Measurements from ENCODE around the gene UST.

DNA sequence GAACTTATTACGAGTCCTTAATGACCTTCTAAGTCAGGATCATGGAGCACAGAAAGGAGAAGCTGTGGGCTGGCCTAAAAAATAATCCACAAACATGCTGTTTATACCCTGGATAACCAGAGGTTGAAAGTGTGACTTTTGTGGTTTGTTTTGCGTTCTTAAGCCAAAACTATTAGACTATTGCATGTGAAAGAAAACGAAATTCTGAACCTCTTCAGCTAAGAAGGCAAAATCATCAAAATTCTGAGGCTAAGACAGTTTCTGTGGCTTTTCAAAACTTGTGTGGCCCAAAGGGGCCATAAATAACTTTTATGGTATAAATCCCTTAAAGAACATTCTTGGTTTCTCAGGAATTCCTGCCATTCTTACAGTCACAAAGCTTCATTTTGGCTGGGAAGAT, 251.0 kb downstream of the UST start:
- TF ChIP-seq USF2 (CRISPR knock-in tag; IDR thresholded peaks at IDR 0.05) (no peak), ATF2 (CRISPR knock-in tag; IDR thresholded peaks at IDR 0.05; ENCODE audit: borderline replicate concordance, low read depth) (no peak), E2F1 (CRISPR knock-in tag; IDR thresholded peaks at IDR 0.05) (no peak), NR3C1 (CRISPR knock-in tag; conservative IDR thresholded peaks at IDR 0.05; ENCODE audit: low read depth) (no peak)
- TF ChIP-seq, protein P1, sequence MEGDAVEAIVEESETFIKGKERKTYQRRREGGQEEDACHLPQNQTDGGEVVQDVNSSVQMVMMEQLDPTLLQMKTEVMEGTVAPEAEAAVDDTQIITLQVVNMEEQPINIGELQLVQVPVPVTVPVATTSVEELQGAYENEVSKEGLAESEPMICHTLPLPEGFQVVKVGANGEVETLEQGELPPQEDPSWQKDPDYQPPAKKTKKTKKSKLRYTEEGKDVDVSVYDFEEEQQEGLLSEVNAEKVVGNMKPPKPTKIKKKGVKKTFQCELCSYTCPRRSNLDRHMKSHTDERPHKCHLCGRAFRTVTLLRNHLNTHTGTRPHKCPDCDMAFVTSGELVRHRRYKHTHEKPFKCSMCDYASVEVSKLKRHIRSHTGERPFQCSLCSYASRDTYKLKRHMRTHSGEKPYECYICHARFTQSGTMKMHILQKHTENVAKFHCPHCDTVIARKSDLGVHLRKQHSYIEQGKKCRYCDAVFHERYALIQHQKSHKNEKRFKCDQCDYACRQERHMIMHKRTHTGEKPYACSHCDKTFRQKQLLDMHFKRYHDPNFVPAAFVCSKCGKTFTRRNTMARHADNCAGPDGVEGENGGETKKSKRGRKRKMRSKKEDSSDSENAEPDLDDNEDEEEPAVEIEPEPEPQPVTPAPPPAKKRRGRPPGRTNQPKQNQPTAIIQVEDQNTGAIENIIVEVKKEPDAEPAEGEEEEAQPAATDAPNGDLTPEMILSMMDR (IDR thresholded peaks at IDR 0.05): no peak

All from WTC11 (cell line).